ENCODE results near the gene OR52W1.

OR52W1 gene, protein sequence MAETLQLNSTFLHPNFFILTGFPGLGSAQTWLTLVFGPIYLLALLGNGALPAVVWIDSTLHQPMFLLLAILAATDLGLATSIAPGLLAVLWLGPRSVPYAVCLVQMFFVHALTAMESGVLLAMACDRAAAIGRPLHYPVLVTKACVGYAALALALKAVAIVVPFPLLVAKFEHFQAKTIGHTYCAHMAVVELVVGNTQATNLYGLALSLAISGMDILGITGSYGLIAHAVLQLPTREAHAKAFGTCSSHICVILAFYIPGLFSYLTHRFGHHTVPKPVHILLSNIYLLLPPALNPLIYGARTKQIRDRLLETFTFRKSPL

DNA sequence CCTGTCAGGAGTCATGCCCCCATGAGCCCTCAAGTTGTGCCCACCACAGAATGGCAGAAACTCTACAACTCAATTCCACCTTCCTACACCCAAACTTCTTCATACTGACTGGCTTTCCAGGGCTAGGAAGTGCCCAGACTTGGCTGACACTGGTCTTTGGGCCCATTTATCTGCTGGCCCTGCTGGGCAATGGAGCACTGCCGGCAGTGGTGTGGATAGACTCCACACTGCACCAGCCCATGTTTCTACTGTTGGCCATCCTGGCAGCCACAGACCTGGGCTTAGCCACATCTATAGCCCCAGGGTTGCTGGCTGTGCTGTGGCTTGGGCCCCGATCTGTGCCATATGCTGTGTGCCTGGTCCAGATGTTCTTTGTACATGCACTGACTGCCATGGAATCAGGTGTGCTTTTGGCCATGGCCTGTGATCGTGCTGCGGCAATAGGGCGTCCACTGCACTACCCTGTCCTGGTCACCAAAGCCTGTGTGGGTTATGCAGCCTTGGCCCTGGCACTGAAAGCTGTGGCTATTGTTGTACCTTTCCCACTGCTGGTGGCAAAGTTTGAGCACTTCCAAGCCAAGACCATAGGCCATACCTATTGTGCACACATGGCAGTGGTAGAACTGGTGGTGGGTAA, at the start of gene OR52W1:
OR52W1 (plus strand) TSS at position 51 of the 637 bp plus-strand sequence; CDS start at position 51, 0 bp downstream.
- FAIRE-seq: no peak

DNA sequence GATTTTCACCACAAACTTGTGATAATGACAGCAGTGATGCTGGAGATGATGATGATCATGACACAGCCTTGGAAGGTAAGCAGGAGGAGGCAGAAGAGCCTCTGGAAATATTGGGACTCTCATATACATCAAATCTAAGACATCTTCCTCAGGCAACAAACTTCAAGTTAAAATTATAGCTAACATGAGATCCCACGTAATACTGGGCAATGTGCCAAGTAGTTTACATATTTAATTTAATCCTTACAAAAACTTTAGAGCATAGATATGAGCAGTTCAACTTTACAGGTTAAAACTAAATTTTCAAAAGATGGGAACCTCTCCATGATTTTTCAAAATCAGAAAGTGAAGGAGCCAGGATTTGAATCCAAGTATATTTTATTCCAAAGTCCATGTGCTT, 47.9 kb upstream of the OR52W1 start:
- no peak for FAIRE-seq

DNA sequence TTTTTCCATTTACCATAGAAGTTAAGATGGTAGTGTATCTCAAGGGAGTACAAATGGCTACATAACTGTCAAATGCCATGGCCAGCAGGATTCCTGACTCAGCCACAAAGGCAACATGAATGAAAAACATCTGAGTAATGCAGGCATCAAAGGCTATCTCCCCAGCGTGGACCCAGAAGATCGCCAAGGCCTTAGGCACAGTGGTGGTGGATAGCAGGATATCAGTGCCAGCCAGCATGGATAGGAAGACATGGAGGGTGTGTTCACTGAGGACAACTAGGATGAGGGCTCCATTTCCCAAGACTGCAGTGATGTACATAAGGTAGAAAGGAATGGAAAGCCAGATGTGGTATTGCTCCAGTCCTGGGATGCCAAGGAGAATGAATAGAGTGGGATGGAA, 46.9 kb upstream of the OR52W1 start:
- no peak for FAIRE-seq

DNA sequence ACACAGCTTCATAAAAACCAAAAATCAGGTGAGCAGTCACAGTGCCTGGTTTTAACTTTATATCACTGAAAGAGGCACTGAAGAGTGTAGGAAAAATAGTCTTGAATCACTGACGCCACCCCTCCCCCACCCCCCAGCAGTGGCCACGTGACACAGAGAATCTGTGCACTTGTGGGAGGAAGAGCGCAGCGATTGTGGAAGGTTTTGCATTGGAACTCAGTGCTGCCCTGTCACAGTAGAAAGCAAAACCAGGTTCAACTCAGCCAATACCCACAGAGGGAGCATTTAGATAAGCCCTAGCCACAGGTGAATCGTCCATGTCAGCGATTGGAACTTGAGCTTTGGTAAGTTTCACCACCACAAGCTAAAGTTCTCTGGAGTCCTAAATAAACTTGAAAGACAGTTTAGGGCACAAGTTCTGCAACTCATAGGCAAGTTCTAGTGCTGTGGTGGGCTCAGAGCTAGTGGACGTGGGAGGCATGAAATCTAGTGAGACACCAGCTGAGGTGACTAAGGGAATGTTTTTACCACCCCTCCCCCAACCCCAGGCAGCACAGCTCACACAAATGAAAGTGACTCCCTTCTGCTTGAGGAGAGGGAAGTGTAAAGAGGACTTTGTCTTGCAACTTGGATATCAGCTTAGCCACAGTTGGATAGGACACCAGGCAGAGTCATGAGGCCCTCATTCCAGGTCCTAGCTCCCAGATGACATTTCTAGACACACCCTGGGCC, 42.2 kb upstream of the OR52W1 start:
- FAIRE-seq: no peak

DNA sequence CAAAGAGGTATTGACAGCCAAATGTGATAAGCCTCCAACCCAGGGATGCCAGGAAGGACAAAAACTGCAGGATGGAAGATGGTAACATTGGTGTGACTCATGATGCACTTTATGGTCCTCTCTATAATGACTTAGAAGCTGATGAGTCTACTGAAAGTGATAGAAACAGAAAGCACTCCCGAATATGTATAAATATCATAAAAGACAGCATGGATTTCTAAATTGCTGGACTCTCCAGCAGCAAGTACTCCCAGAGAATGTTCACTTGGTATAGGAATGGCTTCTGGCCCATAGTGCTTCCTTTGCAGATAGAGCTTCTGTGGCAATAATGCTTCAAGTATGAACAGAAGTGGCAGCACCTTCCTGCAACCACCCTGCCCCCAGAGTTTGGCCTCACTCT, 28.8 kb upstream of the OR52W1 start, which contains the start of gene OR52B2:
OR52B2 (minus strand) TSS at position 101 of the 400 bp plus-strand sequence; CDS start at position 101, 0 bp downstream.
- no peak for FAIRE-seq

DNA sequence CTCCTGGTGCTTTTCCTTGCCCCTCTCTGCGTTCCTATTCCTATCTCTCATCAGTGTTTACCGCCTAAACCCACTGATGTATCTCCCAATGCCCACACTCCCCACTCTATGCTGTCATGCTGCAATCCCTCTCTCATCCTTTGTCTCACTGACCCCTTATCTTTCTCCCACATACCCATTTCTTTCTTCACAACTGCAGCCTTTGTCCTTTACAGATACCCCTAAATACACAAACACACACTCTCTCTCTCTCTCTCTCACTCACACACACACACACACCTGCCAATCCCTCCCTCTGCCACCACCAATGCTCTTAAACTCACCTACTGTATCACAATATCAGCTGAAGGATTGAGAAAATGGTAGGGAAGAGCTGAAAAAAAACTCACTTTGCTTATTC, 23.6 kb upstream of the OR52W1 start:
- no peak for FAIRE-seq

DNA sequence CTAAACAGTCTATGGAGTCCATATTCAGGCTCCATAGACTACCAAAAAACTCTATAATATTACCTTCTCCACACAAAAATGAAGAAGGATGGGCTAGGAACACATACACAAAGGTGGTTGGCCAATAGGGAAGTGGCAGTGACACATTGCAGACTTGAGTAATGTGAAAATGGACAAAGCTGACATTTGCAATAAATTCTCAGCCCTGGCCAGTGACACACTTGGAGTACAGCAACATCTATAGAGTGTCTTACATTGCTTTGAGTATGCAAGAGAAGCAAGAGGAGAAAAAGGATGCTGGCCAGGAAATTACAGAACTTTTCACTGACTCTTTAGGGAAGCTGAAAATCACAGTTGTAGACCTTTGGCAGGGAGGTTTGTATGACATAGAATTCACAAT, 7.3 kb upstream of the OR52W1 start:
- FAIRE-seq: no peak

DNA sequence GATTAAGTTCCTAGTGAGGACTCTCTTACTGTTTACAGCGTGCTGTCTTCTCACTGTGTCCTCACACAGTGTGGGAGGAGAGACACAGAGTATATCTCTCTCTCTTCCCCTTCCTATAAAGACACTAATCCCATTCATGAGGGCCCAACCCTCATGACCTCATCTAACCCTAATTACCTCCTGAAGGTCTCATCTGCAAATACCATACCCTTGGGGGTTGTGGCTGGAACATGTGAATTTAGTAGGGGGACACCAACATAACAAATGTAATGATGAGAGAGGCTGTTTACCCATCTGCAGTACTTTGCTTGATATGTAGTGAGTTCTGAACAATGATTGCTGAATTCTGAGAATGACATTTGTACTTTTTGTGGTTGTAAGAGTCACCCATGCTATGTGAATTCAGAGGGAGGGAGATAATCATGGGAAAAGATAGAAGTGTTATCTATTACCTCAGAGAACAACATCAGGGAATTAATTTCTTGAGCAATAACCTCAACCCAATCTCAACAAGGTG, 4.9 kb upstream of the OR52W1 start:
- no peak for FAIRE-seq

DNA sequence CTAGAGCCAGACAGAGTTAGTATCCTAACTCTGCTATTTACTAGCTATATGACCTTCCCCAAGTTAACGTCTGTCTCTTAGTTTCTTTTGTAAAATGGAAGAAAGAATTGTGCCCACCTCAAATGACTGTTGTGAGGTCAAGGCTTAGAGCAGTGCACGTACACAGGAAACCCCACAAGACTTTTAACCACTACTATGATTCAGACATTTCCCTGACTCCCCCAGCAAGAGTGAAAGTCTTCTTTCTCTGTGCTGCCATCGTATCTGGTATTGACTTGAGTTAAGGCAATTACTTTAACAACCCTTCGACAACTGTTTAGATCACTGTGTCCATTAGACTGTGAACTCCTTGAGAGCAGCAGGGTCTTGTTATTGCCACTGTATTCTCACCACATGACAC, 2.6 kb upstream of the OR52W1 start:
- no peak for FAIRE-seq

DNA sequence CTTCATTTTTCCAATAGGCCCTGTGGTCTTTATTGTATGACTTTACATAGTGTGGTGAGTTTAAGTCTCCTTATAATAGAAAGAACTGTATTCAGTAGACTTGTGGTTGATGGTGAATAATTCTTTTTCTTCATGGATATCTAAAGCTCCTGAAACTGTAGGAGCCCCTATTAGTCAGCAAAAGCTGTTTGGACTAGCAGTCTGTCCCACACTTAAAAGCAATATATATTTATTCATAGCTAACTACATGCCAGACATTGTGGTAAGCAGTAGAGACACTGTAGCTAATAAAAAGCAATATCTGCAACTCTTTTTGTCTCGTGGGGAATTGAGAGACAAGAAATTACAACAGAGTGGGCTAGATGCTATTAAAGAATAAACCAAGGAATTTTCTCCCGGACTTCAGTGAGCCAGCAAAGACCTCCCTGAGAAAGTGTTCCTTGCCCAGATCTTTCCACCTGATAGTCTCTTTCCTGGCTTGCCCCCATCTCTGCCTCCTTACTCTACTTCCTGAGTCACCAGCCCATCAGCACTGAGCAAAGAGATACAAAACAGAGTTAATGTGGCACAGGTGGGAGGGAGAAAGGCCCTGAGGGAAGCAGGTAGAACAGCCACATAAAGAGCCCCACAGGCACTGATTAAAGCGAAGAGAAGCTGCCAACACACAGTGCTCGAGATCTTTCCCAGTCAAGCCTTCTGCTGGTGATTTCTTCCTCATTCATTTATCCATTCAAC, 1.4 kb upstream of the OR52W1 start:
- no peak for FAIRE-seq

DNA sequence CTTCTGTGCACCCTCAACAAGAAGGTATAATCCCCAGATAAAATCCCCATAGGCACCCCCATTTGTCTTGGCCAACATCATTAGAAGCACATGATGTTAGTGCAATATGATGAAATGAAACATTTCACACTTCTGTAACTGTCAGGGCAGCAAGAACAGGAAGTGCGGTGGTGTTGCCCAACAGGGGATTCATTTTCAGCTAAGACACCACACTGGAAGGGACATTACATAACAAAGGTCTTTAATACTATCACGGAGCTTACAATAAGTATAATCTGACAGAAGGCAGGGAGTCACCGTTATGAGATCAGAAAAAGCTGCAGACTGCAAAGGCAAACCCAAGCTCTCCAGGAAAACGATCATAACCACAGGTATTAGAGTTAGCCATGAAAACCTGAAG, 2.0 kb downstream of the OR52W1 start:
- no peak for FAIRE-seq

DNA sequence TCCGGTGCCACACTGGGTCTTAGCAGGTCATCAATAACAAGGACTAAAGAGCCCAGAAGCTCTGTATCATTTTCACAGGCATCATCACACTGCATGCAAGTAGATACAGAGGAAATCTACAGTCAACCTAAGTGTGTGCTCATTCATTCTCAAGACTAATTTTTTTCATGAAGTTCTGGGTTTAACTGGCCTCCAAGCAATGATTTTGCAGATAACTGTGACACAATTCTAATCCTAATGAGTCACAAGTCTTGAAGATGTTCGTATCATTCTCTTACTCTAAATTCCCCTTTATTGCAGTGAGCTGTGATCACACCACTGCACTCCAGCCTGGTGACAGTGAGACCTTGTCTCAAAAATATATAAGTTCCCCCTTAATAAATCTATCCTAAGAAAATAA, 2.5 kb downstream of the OR52W1 start:
- no peak for FAIRE-seq

DNA sequence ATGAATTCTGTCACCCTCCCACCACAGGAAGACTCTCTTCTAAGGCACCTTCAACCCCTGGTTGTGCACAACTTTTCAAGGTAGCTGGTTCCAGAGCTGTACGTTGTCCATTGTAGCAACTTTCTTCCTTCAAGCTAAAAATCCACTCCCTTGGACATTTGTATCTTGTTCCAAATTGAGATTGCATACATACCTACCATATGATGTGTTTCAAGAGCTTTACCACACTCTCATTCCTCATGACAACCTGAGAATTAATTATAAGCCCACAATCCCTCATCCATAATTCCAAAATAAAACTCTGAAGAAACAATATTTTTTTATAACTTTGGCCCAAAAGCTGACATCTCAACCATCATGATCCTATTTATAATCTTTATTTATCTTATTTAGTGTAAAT, 3.0 kb downstream of the OR52W1 start:
- no peak for FAIRE-seq

DNA sequence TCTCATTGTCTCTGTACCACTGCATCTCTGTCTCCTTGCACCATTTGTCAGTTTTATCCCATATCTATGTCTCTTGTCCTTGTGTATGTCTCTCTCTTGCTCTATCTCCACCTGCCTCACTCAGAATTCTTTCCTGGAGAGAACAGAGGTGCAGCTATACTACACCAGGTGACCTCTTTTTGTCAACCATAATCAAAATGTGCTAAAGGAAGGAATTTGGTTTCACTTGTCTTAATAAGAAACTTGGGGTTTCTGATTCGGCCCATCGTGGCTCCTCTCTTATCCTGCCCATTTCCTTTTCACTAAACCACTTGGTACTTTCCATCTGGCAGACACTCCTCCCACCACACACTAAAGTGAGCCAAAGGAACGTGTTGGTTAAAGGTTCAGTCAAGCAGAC, 4.3 kb downstream of the OR52W1 start:
- no peak for FAIRE-seq

DNA sequence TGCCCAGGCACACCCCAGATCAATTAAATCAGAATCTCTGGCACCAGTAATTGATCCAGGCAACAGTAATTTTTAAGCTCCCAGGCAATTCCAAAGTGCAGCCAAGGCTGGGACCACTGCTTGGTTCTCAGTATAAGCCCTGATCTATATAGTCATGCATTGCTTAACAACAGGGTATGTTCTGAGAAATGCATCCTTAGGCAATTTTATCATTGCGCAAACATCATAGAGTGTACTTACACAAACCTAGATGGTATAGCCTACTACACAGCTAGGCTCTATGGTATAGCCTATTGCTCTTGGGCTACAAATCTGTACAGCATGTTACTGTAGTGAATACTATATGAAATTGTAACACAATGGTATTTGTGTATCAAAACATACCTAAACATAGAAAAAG, 5.7 kb downstream of the OR52W1 start:
- FAIRE-seq: no peak

DNA sequence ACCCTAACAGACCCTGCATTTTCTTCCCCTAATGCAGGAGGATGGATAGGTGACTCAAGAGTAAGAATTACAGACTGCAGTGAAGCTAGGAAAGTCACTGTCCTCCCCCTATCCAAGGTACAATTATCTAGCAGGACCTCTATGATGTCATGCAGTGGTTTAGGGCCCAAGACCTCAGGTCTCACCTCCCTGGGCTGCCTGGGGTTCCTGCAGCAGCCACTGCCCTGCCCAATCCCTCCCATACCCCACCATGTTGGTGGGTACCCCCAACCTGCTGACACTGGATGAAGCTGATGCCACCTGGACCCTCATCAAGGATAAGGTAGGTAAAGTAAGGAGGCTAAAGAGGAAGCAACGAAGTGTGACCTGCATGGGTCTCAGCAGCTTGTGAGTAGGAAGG, 6.3 kb downstream of the OR52W1 start, which contains the start of gene C11orf42:
C11orf42 (plus strand) TSS at position 192 of the 400 bp plus-strand sequence; CDS start at position 251, 59 bp downstream.
- FAIRE-seq: no peak

DNA sequence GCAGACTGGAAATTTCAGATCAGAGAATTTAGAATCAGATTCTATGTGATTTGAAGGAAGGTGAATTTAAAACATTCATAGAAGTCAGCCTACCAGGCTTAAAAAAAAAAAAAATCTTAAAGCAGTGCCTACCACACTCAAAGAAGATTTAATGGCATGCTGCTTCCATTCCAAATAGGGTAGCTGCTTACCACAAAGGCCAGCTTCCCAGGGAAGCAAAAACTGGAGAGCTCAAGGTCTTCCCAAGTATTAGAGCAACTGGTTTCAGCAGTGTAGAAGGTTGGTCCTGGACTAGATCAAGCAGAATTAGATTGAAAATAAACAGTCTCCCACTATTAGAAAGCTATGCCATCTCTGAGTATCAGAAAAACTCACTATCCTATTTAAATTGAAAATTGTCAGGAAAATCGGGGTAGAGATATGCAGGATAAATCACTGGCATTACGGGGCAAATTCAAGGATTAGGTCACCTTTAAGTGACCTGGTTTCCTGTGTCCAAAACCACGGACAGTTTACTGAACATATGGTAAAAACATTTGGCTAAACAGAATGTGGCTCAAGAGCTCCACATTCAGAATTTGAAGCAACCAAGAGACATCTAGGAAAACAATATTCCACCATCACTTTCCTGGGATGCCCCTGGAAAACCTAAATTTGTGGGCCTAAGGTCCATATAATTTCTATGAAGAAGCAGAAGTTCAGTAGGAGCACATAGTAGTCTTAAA, 7.6 kb downstream of the OR52W1 start:
- FAIRE-seq: no peak

DNA sequence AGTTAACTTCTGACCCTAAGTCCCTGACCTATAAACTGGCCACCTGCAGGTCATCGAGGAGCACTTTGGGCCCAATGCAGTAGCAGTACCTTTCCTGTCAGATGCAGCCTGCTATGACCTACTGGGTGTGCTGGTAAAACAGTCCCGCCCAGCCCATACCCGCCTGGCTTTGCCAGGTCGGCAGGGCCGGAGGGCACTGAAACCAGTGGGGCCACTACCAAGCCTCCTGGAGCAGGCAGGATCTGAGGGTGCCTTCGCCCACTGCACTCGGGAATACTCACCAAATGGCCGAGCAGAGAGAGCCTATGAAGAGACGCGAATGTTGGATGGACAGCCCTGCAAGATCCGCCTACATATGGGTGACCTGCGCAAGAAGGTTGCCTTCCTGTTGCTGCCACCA, 10.8 kb downstream of the OR52W1 start:
- FAIRE-seq: no peak

DNA sequence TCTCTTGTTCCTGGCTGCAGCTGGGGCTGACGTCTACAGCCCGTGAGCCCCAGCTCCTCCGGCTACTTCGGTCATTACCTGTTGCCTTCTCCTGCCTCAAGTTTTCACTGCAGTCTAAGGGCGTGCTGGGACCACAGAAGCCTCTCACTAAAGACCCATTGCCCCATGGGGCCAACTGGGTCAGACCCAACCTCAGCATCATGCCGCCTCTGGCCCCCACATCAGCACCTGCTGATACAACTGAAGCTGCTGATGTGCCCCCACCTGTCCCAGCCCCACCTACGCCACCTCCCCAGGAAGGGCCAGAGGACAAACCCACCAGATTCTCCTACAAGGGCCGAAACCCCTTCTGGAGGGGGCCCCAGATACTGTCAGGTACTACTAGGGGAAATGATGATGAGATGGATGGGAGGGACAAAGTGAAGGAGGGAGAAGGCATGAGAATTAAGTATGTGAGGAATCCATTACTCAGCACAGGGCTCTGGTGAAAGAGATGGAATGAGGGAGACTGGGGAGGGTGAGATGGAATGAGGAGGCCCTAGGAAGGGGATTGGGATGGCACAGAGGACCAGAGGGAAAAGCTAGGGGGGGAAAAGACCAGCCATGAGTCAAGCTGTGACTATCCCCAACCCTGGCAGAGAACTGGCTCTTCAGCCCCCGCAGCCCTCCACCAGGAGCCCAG, 11.4 kb downstream of the OR52W1 start:
- no peak for FAIRE-seq

DNA sequence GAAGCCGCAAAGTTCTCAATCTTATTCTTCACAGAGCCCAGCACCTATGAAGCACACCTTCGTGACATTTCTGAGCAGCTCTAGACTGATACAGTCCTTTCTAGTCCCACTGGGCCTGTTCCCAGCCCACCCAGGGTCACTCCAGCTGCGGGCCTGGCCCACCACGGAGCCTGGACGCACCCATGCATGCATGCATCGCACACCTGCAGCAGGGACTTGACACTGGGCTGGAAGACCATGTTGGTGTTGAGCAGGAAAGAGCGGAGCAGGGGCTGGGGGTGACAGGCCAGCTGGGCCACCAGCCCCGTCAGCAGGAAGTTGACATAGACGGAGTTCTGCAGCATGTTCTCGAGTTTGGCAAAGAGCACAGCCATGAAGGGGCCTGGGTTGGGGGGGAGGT, 15.5 kb downstream of the OR52W1 start:
- FAIRE-seq: no peak

DNA sequence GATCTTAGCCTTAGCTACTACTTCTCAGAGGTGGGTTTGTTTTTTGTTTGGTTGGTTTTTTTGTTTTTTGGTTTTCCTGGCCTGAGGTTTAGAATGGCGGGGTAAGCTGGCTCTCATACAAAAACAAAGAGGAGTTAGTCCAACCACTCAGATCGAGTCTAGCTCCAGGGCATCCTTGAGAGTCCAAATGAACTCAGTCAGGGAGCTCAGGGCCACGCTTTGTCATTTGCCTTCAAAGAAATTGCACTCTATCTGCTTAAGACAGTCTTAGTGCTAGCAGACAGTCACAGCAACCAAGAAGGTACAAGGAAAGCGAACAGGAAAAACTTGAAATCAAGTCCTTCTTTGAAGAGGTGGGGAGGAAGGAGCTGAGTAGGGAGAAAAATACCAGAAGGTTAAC, 17.5 kb downstream of the OR52W1 start:
- no peak for FAIRE-seq

DNA sequence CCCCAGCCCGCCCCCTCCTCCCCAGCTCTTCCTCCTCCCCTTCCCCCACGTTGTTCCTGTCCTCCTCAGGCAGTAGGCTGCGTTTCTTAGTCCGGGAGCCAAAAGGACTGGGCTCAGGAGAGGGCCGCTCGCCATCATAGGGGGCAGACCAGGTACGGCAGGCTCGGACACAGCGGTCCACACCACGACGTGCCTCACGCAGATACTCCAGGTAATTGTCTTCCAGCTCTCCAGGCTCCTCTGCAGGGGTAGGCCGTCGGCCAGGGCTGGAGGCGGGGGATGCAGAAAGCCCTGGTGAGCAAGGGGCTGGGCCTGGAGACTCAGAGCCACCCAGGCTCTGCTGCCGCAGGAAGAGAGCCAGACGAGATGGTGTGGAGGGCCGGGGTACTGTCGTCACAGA, 18.7 kb downstream of the OR52W1 start:
- FAIRE-seq: no peak

All from TTC549 (cell line).